Stimulated activated CD8-positive, alpha-beta memory T cell treated with anti-CD3 and anti-CD28 coated beads, Interleukin-7, amount 100 ng/mL, for 48 hours (primary cell): ENCODE data around the gene COA5.

Source experiments
- DNase-seq, 2 donors: peaks; one replicate each; pipeline ENCODE4 v3.0.0-alpha.2; 2020; ENCODE audit warnings: low read depth in 1 of 2; ENCODE audit errors: extremely low read depth in 1 of 2

Gene COA5

GRCh38 chr2:98554116-98554861, 54.0 kb downstream of the COA5 start:
- no peak for DNase-seq

- no peak for DNase-seq
Observed at GRCh38 chr2:98552499-98553179, 55.7 kb downstream of the COA5 start.

DNA sequence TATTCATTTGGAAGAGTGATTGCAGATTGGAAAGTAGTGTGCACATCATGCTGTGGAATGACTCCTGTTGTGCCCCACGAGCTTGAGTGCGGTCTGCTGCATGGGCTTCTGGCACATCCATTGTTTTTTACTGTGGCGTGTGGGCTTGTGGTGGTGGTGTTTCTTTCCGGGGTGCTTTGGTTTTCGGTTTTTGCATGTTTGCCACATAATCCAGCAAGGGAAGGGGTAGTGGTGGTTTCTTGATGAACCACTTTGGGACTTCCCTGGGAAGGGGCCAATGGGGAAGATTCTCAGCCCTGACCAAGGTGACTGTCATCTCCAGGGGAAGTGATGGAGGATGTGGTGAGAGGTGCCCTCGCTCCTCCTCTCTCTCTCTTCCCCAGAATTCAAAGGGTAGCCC, 57.0 kb downstream of the COA5 start:
- peak; percentile 25 to 58 for DNase-seq

GRCh38 chr2:98550165-98550564, 58.1 kb downstream of the COA5 start:
- DNase-seq = no peak
